DOHH2 (cell line): ENCODE measurements around the gene NDUFB4.

Source experiments
- CTCF ChIP-seq: fragments of 200-600 bp; sonication (generic); IDR thresholded peaks from one replicate; pipeline ENCODE4 v1.5.1; 2014; ENCODE audit warnings: antibody characterized with exemption, mild to moderate bottlenecking, low read depth, low read length; ENCODE audit not compliant: poor library complexity, severe bottlenecking
- EZH2phosphoT487 ChIP-seq: fragments of 200-600 bp; sonication (generic); IDR thresholded peaks from 2 replicates; pipeline ENCODE4 v1.6.1; 2017; ENCODE audit warnings: borderline replicate concordance, mild to moderate bottlenecking, antibody characterized with exemption, low read length, moderate library complexity, mixed read lengths

GRCh38 chr3:120625159-120625586 is 29.0 kb downstream of the NDUFB4 start:
- TF ChIP-seq CTCF, result no peak
- TF ChIP-seq EZH2phosphoT487, result no peak
